Measurements from ENCODE around the gene CLRN1. TPM values are rescaled to one million over a fixed set of nuclear protein-coding genes. Genes with fewer than 3 reads are reported as not detected.

Gene CLRN1
- total RNA-seq, 1 experiment from 2014 or later, result not detected

DNA sequence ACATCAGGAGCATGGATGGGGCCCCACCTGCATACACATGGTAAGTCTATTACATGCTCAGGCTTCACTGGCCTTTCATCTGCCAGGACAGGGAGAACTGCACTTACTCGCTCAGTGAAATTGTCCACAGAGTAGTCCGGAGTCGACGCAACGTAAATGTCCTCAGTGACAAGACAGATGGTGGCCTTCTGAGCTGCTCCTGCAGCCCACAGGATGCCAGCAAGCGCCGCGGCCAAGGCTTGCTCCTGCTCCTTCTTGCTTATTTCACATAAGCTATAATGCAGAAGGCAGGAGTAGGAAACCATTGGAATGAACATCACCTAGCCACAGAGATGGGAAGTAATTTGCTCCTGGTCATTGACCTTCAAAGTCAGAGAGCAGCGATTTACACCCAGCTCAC lies 81.7 kb downstream of the CLRN1 start:
- TF ChIP-seq, protein P1, sequence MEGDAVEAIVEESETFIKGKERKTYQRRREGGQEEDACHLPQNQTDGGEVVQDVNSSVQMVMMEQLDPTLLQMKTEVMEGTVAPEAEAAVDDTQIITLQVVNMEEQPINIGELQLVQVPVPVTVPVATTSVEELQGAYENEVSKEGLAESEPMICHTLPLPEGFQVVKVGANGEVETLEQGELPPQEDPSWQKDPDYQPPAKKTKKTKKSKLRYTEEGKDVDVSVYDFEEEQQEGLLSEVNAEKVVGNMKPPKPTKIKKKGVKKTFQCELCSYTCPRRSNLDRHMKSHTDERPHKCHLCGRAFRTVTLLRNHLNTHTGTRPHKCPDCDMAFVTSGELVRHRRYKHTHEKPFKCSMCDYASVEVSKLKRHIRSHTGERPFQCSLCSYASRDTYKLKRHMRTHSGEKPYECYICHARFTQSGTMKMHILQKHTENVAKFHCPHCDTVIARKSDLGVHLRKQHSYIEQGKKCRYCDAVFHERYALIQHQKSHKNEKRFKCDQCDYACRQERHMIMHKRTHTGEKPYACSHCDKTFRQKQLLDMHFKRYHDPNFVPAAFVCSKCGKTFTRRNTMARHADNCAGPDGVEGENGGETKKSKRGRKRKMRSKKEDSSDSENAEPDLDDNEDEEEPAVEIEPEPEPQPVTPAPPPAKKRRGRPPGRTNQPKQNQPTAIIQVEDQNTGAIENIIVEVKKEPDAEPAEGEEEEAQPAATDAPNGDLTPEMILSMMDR (IDR thresholded peaks at IDR 0.05; ENCODE audit: insufficient read depth in 1 of 2, low read depth in 1 of 2, low read length in 1 of 2, severe bottlenecking in 1 of 2, unreplicated experiment in 1 of 2), result no peak
- H3K36me3 Mint-ChIP-seq (ENCODE audit: insufficient read depth, unreplicated experiment), result no peaks in the 10 kb centered on the region
- BruUV-seq (replicated peaks), result no TSS peak
- POLR2A ChIA-PET, result no interaction called here
- no peak for DNase-seq
- Histone ChIP-seq H3K27me3 (replicated peaks; ENCODE audit: control insufficient read depth, insufficient read depth, low read length) (no peaks in the 10 kb centered on the region), H3K4me3 (ENCODE audit: low read depth, low read length) (no peak overlapping the region), H3K9me3 (no peaks in the 10 kb centered on the region), H3K4me1 (no peaks in the 10 kb centered on the region), H3K36me3 (ENCODE audit: control insufficient read depth, insufficient read depth, low read length) (no peaks in the 10 kb centered on the region)
- intact Hi-C loops (cut with micrococcal nuclease; ENCODE audit: unreplicated experiment), result no loop called here
- no peak overlapping the region for H3K27ac Mint-ChIP-seq (ENCODE audit: unreplicated experiment)
- peaks cover 5% of the 10 kb centered on the region for H3K27me3 Mint-ChIP-seq (ENCODE audit: insufficient read depth, unreplicated experiment)
- no peaks in the 10 kb centered on the region for H3K9me3 Mint-ChIP-seq (ENCODE audit: unreplicated experiment)
- no peaks in the 10 kb centered on the region for H3K4me1 Mint-ChIP-seq (ENCODE audit: low read depth, unreplicated experiment)
- CTCF ChIA-PET, result no interaction called here
- no peak overlapping the region for H3K4me3 Mint-ChIP-seq (ENCODE audit: unreplicated experiment)

DNA sequence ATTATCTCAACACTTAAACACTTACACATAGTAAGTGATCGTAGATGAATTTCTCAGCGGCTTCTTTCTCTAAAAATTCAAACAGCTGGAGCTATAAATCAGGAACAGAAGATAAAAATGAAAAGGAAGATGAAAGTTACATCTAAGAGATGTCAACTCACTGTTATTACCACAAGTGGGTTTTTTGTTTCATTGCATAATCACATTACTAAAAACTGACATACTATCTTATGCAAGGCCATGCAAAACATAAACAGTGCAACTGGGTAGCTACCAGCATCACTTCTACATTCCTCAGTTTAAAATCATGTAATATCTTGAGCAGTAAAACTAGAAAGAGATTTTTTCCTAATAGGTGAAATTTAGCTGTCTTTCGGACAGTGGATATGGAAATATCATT lies 82.2 kb downstream of the CLRN1 start:
- Histone ChIP-seq H3K27me3 (replicated peaks; ENCODE audit: control insufficient read depth, insufficient read depth, low read length) (no peaks in the 10 kb centered on the region), H3K9me3 (no peaks in the 10 kb centered on the region), H3K4me3 (ENCODE audit: low read depth, low read length) (no peak overlapping the region), H3K4me1 (no peaks in the 10 kb centered on the region), H3K36me3 (ENCODE audit: control insufficient read depth, insufficient read depth, low read length) (no peaks in the 10 kb centered on the region)
- DNase-seq, result no peak
- Mint-ChIP-seq H3K27ac (ENCODE audit: unreplicated experiment) (no peak overlapping the region), H3K4me1 (ENCODE audit: low read depth, unreplicated experiment) (no peaks in the 10 kb centered on the region), H3K36me3 (ENCODE audit: insufficient read depth, unreplicated experiment) (no peaks in the 10 kb centered on the region), H3K27me3 (ENCODE audit: insufficient read depth, unreplicated experiment) (peaks cover 4% of the 10 kb centered on the region), H3K4me3 (ENCODE audit: unreplicated experiment) (no peak overlapping the region), H3K9me3 (ENCODE audit: unreplicated experiment) (no peaks in the 10 kb centered on the region)
- intact Hi-C loops (cut with micrococcal nuclease; ENCODE audit: unreplicated experiment), result no loop called here
- TF ChIP-seq, protein P1 (IDR thresholded peaks at IDR 0.05; ENCODE audit: insufficient read depth in 1 of 2, low read depth in 1 of 2, low read length in 1 of 2, severe bottlenecking in 1 of 2, unreplicated experiment in 1 of 2), result no peak
- CTCF ChIA-PET, result no interaction called here
- BruUV-seq (replicated peaks), result no TSS peak
- POLR2A ChIA-PET, result no interaction called here

DNA sequence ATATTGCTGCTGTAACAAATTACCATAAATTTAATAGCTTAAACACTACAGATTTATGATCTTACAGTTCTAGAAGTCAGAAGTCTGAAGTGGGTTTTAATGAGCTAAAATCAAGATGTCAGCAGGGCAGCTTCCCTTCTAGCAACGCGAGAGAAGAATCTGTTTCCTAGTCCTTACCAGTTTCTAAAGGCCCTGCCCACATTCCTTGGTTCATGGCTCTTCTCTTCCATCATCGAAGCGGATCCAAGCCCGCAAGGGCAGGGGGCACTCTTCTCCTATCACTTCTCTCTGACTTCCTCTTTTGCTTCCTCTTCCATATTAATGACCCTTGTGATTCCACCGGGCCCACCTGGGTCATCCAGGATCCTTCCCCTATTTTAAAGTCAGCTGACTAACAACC lies 83.4 kb downstream of the CLRN1 start:
- POLR2A ChIA-PET, result no interaction called here
- DNase-seq, result no peak
- no peaks in the 10 kb centered on the region for H3K36me3 ChIP-seq (ENCODE audit: control insufficient read depth, insufficient read depth, low read length)
- CTCF ChIA-PET, result interaction anchor here (0.8 kb wide), 1 partner anchor 10 kb away, joined by 3 read pairs; no protein-coding TSS in a partner anchor
- no peaks in the 10 kb centered on the region for H3K9me3 ChIP-seq
- Mint-ChIP-seq H3K4me3 (ENCODE audit: unreplicated experiment) (no peak overlapping the region), H3K36me3 (ENCODE audit: insufficient read depth, unreplicated experiment) (no peaks in the 10 kb centered on the region), H3K27me3 (ENCODE audit: insufficient read depth, unreplicated experiment) (peaks cover 9% of the 10 kb centered on the region), H3K4me1 (ENCODE audit: low read depth, unreplicated experiment) (no peaks in the 10 kb centered on the region), H3K27ac (ENCODE audit: unreplicated experiment) (no peak overlapping the region), H3K9me3 (ENCODE audit: unreplicated experiment) (no peaks in the 10 kb centered on the region)
- no peaks in the 10 kb centered on the region for H3K27me3 ChIP-seq (replicated peaks; ENCODE audit: control insufficient read depth, insufficient read depth, low read length)
- TF ChIP-seq, protein P1 (IDR thresholded peaks at IDR 0.05; ENCODE audit: insufficient read depth in 1 of 2, low read depth in 1 of 2, low read length in 1 of 2, severe bottlenecking in 1 of 2, unreplicated experiment in 1 of 2), result no peak
- no TSS peak for BruUV-seq (replicated peaks)
- no peak overlapping the region for H3K4me3 ChIP-seq (ENCODE audit: low read depth, low read length)
- no peaks in the 10 kb centered on the region for H3K4me1 ChIP-seq
- intact Hi-C loops (cut with micrococcal nuclease; ENCODE audit: unreplicated experiment), result no loop called here
